ENCODE measurements around the gene SELPLG. TPM values are rescaled to one million over a fixed set of nuclear protein-coding genes. Genes with fewer than 3 reads are reported as not detected.

SELPLG gene
- total RNA-seq, 3 donors from 2014 or later (not counting 1 experiment from before 2014, with no cell fraction given): 179 to 201 (median 201) TPM

- no peaks in the 10 kb centered on the region for H3K9me3 ChIP-seq (ENCODE audit: control insufficient read depth, insufficient read depth, low read length)
- Mint-ChIP-seq H3K27ac (no peak overlapping the region), H3K4me3 (no peak overlapping the region), H3K27me3 (ENCODE audit: low read depth in 2 of 2) (peaks cover 4 to 6% of the 10 kb centered on the region in 2 donors), H3K36me3 (no peaks in the 10 kb centered on the region), H3K4me1 (peaks cover 5 to 9% of the 10 kb centered on the region in 2 donors), H3K9me3 (no peaks in the 10 kb centered on the region)
- intact Hi-C loops (cut with micrococcal nuclease): no loop called here
- no peaks in the 10 kb centered on the region for H3K4me1 ChIP-seq (ENCODE audit: control insufficient read depth, insufficient read depth, low read length)
- DNase-seq: no peak
- no peak for ATAC-seq
- TF ChIP-seq CTCF (IDR thresholded peaks at IDR 0.05): no peak
- WGBS (ENCODE audit: insufficient coverage): 92% methylated on average over 10 of the region's 10 CpGs
- H3K27ac ChIP-seq (ENCODE audit: low read length): no peak overlapping the region
- no peaks in the 10 kb centered on the region for H3K27me3 ChIP-seq (ENCODE audit: control insufficient read depth, insufficient read depth, low read length)
- no peak overlapping the region for H3K4me3 ChIP-seq (ENCODE audit: low read length)
- no peaks in the 10 kb centered on the region for H3K36me3 ChIP-seq (ENCODE audit: control insufficient read depth, insufficient read depth, low read length)
Measured at GRCh38 chr12:108599948-108600701, 33.6 kb downstream of the SELPLG start.

DNA sequence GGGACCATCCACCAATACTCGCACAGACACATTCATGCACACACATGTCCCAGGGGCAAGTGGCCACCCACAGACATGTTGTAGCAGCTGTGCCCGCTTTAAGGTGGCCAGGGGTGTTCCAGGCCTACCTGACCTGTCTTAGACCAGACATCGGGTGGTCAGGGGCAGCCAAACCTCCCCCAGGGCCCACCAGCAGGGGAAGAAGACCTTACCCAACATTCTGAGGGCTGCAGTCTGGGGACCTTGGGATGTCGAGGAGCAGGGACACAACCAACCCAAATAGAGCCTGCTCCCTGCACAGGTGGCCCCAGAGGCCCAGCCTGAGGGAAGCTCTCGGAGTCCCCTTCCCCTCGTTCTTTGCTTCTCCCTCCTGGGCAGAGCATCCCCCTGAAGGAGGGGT is 34.2 kb downstream of the SELPLG start:
- Mint-ChIP-seq H3K4me1 (peaks cover 5 to 9% of the 10 kb centered on the region in 2 donors), H3K27ac (no peak overlapping the region), H3K9me3 (no peaks in the 10 kb centered on the region), H3K36me3 (no peaks in the 10 kb centered on the region), H3K27me3 (ENCODE audit: low read depth in 2 of 2) (peaks cover 4 to 6% of the 10 kb centered on the region in 2 donors), H3K4me3 (no peak overlapping the region)
- ATAC-seq: no peak
- DNase-seq: no peak
- Histone ChIP-seq H3K27me3 (ENCODE audit: control insufficient read depth, insufficient read depth, low read length) (no peaks in the 10 kb centered on the region), H3K4me3 (ENCODE audit: low read length) (no peak overlapping the region), H3K4me1 (ENCODE audit: control insufficient read depth, insufficient read depth, low read length) (no peaks in the 10 kb centered on the region), H3K27ac (ENCODE audit: low read length) (no peak overlapping the region), H3K36me3 (ENCODE audit: control insufficient read depth, insufficient read depth, low read length) (no peaks in the 10 kb centered on the region), H3K9me3 (ENCODE audit: control insufficient read depth, insufficient read depth, low read length) (no peaks in the 10 kb centered on the region)
- 82% methylated on average over 6 of the region's 6 CpGs for WGBS (ENCODE audit: insufficient coverage)
- intact Hi-C loops (cut with micrococcal nuclease): no loop called here
- no peak for TF ChIP-seq CTCF (IDR thresholded peaks at IDR 0.05)

DNA sequence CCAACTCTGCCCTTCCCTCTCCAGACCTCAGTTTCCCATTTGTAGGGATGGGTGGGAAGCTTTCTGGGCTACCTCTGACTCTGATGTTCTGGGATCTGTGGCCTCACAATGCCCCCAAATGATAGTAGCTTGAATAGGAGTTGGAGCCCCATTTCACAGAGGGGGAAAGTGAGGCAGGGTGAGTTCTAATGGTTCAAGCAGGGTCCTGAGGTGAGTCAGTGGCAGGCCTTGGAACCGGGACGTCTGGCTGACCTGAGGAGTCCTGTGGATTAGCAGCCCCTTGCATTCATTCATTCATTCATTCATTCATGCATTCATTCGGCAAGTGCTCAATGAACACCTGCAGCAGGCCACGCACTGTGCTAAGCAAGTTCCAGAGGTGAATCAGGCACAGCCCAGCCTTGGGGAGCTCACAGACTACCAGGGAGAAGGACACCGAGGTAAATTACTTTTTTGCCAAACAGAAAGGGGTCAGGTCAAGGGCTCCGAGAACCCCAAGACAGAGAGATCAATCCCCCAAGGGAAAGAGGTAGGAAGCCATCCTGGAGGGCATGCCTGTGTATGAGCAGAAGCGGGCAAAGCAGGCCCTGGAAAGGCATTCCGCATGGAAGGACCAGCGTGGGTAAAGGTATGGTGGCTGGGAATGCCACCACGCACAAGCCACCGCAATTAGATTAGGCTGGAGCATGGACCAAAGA is 35.0 kb downstream of the SELPLG start:
- Histone ChIP-seq H3K4me3 (ENCODE audit: low read length) (no peak overlapping the region), H3K4me1 (ENCODE audit: control insufficient read depth, insufficient read depth, low read length) (no peaks in the 10 kb centered on the region), H3K27me3 (ENCODE audit: control insufficient read depth, insufficient read depth, low read length) (no peaks in the 10 kb centered on the region), H3K27ac (ENCODE audit: low read length) (no peak overlapping the region), H3K36me3 (ENCODE audit: control insufficient read depth, insufficient read depth, low read length) (no peaks in the 10 kb centered on the region), H3K9me3 (ENCODE audit: control insufficient read depth, insufficient read depth, low read length) (no peaks in the 10 kb centered on the region)
- Mint-ChIP-seq H3K4me3 (no peak overlapping the region), H3K27ac (no peak overlapping the region), H3K27me3 (ENCODE audit: low read depth in 2 of 2) (no peaks in the 10 kb centered on the region), H3K9me3 (no peaks in the 10 kb centered on the region), H3K4me1 (peaks cover 0 to 9% of the 10 kb centered on the region in 2 donors), H3K36me3 (no peaks in the 10 kb centered on the region)
- TF ChIP-seq CTCF (IDR thresholded peaks at IDR 0.05): no peak
- no peak for DNase-seq
- intact Hi-C loops (cut with micrococcal nuclease): no loop called here
- 92% methylated on average over 11 of the region's 11 CpGs for WGBS (ENCODE audit: insufficient coverage)
- ATAC-seq: no peak
